Mesothelial cell of epicardium (in vitro differentiated cells): ENCODE results near the gene KCNH1. TPM values are rescaled to one million over a fixed set of nuclear protein-coding genes. Genes with fewer than 3 reads are reported as not detected.

Experiments
- DNase-seq, 2 experiments: peaks; one replicate each; pipeline ENCODE4 v3.0.0; 2021; ENCODE audit warnings: low spot score in 2 of 2; ENCODE audit not compliant: unreplicated experiment in 2 of 2
- H3K27ac Mint-ChIP-seq: 2 replicates; pipeline ENCODE4 v1.8.0; 2021; ENCODE audit warnings: mixed read lengths
- H3K27me3 Mint-ChIP-seq: 2 replicates; pipeline ENCODE4 v1.8.0; 2021; ENCODE audit warnings: low read depth, mixed read lengths
- H3K36me3 Mint-ChIP-seq: 2 replicates; pipeline ENCODE4 v1.8.0; 2021; ENCODE audit warnings: mixed read lengths
- H3K4me1 Mint-ChIP-seq: 2 replicates; pipeline ENCODE4 v1.8.0; 2021; ENCODE audit warnings: mixed read lengths
- H3K4me3 Mint-ChIP-seq: 2 replicates; pipeline ENCODE4 v1.8.0; 2021; ENCODE audit warnings: mild to moderate bottlenecking, moderate library complexity, mixed read lengths
- H3K9me3 Mint-ChIP-seq: 2 replicates; pipeline ENCODE4 v1.8.0; 2021; ENCODE audit warnings: mixed read lengths
- total RNA-seq: library from RNA; stranded (reverse); gene quantifications from 3 replicates; pipeline ENCODE4 v1.2.1, GENCODE V29; 2021
- TF ChIP-seq, protein P1 (sequence below): fragments of 200-600 bp; sonication (generic); IDR thresholded peaks from one replicate; pipeline ENCODE4 v1.5.0; 2021; ENCODE audit warnings: antibody characterized with exemption; ENCODE audit not compliant: unreplicated experiment

KCNH1 gene
- total RNA-seq, 1 donor from 2014 or later, result 0.34 TPM

DNA sequence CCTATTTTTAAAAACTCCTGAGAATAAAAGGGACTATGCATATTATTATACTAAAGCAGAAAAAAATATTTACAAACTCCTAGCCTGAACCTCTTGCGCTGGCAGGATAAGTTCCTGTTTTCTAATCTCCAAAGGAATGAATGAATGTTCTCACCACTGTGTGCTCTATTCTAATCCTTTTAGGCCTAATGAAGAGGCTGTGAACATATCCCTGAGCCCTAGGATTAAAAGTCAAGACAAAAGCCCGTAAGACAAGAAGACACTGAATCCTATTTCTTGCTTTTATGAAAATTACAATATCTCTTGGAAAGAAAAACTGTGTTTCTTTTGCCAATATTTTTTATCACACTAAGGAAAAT, 487.7 kb downstream of the KCNH1 start:
- Mint-ChIP-seq H3K4me1 (peaks cover 21% of the 10 kb centered on the region), H3K9me3 (no peaks in the 10 kb centered on the region), H3K27ac (no peak overlapping the region), H3K27me3 (no peaks in the 10 kb centered on the region), H3K36me3 (no peaks in the 10 kb centered on the region), H3K4me3 (no peak overlapping the region)
- no peak for DNase-seq
- TF ChIP-seq, protein P1, sequence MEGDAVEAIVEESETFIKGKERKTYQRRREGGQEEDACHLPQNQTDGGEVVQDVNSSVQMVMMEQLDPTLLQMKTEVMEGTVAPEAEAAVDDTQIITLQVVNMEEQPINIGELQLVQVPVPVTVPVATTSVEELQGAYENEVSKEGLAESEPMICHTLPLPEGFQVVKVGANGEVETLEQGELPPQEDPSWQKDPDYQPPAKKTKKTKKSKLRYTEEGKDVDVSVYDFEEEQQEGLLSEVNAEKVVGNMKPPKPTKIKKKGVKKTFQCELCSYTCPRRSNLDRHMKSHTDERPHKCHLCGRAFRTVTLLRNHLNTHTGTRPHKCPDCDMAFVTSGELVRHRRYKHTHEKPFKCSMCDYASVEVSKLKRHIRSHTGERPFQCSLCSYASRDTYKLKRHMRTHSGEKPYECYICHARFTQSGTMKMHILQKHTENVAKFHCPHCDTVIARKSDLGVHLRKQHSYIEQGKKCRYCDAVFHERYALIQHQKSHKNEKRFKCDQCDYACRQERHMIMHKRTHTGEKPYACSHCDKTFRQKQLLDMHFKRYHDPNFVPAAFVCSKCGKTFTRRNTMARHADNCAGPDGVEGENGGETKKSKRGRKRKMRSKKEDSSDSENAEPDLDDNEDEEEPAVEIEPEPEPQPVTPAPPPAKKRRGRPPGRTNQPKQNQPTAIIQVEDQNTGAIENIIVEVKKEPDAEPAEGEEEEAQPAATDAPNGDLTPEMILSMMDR, result no peak

- no peak overlapping the region for H3K27ac Mint-ChIP-seq
- TF ChIP-seq, protein P1, result no peak
- no peak overlapping the region for H3K4me3 Mint-ChIP-seq
- H3K4me1 Mint-ChIP-seq, result peaks cover 21% of the 10 kb centered on the region
- no peaks in the 10 kb centered on the region for H3K9me3 Mint-ChIP-seq
- no peak for DNase-seq
- H3K36me3 Mint-ChIP-seq, result no peaks in the 10 kb centered on the region
- H3K27me3 Mint-ChIP-seq, result no peaks in the 10 kb centered on the region
Observed at GRCh38 chr1:210645582-210646257, 488.2 kb downstream of the KCNH1 start.

DNA sequence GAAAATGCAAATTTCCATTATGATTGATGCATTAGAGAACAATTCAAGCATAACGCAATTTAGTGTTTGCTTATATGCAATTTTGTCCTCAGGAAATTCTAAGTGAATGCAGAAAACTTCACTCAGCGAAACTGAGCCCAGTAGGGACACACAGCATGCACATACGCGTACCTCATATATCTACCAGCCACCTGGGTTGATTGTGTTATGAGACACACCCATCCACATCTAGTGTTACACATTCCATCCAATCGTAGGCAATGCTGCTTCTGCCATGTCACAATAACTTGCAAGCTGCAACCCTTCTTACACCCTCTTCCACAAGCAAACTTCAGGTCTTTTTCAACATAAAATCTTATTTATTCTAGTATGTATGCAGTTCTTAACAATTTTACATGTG, 492.4 kb downstream of the KCNH1 start:
- peaks cover 10% of the 10 kb centered on the region for H3K27me3 Mint-ChIP-seq
- TF ChIP-seq, protein P1, result no peak

DNA sequence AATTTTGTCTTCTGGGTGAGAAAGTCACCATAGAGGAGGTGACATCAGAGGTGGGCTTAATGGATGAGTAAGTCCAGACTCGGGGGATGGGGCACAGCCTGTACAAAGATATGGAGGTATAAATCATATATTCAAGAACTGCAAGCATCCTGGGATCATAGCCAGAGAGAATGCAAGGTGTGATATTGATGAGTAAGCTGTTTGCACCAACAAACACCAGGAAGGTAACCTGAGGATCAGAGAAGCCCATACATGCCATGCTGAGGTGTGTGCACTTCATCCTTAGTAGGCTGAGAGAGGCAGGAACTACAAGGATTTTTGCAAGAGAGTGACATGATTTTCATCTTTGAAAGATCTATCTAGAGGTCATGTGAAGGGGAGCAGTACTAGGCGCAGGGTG, 498.8 kb downstream of the KCNH1 start:
- no peak overlapping the region for H3K27ac Mint-ChIP-seq
- no peaks in the 10 kb centered on the region for H3K36me3 Mint-ChIP-seq
- no peak for DNase-seq
- no peak overlapping the region for H3K4me3 Mint-ChIP-seq
- H3K27me3 Mint-ChIP-seq, result peaks cover 10% of the 10 kb centered on the region
- TF ChIP-seq, protein P1, result no peak
- peaks cover 3% of the 10 kb centered on the region for H3K4me1 Mint-ChIP-seq
- H3K9me3 Mint-ChIP-seq, result no peaks in the 10 kb centered on the region

More for the DNA sequence above, 492.4 kb downstream of the KCNH1 start:
- Mint-ChIP-seq H3K4me1 (peaks cover 9% of the 10 kb centered on the region), H3K27ac (no peak overlapping the region), H3K9me3 (no peaks in the 10 kb centered on the region), H3K36me3 (no peaks in the 10 kb centered on the region), H3K4me3 (no peak overlapping the region)
- no peak for DNase-seq

GRCh38 chr1:210633636-210634035, 500.3 kb downstream of the KCNH1 start:
- Mint-ChIP-seq H3K4me3 (no peak overlapping the region), H3K27ac (no peak overlapping the region), H3K27me3 (peaks cover 6% of the 10 kb centered on the region), H3K4me1 (peaks cover 3% of the 10 kb centered on the region), H3K36me3 (no peaks in the 10 kb centered on the region), H3K9me3 (no peaks in the 10 kb centered on the region)
- DNase-seq, result no peak
- TF ChIP-seq, protein P1, result no peak

DNA sequence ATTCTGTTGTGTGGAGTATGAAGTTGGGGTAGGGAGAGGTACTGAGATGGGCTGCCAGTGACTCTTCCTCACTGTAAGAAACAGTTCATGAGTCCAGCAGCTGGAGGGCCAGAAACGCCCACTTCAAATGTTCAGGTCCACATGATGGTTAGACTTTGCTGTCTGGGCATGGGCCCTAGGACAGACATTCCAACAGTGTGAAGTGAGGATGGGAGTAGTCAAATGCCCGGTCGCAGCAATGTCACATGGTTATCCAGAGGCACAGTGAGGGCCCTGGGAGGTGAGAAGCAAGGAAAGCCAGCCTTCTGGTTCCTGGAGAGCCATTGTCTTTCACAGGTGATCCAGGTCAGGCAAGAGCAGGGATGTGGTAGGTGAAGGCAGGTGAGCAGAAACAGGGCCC, 500.8 kb downstream of the KCNH1 start:
- no peaks in the 10 kb centered on the region for H3K36me3 Mint-ChIP-seq
- H3K4me3 Mint-ChIP-seq, result no peak overlapping the region

More for the DNA sequence above, 500.8 kb downstream of the KCNH1 start:
- H3K9me3 Mint-ChIP-seq, result no peaks in the 10 kb centered on the region
- H3K27me3 Mint-ChIP-seq, result peaks cover 3% of the 10 kb centered on the region
- H3K4me1 Mint-ChIP-seq, result peaks cover 3% of the 10 kb centered on the region
- TF ChIP-seq, protein P1, result no peak
- DNase-seq, result no peak
- H3K27ac Mint-ChIP-seq, result no peak overlapping the region
